ENCODE measurements around the gene CTNNBIP1.

GRCh38 chr1:9957726-9958125 is 47.7 kb upstream of the CTNNBIP1 start:
- no peak for TF ChIP-seq CTCF (conservative IDR thresholded peaks at IDR 0.05)
- TF ChIP-seq EZH2 (IDR thresholded peaks at IDR 0.05; ENCODE audit: low read depth), result no peak

All from PC-9 (cell line).